ENCODE measurements around the gene RIN3. TPM values are rescaled to one million over a fixed set of nuclear protein-coding genes. Genes with fewer than 3 reads are reported as not detected.
"Not testable (repeated sequence)": the region's sequence is repeated elsewhere in the genome, so short reads cannot be mapped to it uniquely, and the experiment has no call there.

RIN3 gene
- total RNA-seq, 1 donor from 2014 or later: 2.9 TPM

- FAIRE-seq: no peak
- TF ChIP-seq CTCF (IDR thresholded peaks at IDR 0.05; ENCODE audit: insufficient read depth, low read length, severe bottlenecking): no peak
- DNase-seq (ENCODE audit: low read depth): no peak
- Histone ChIP-seq H3K36me3 (ENCODE audit: control insufficient read depth, insufficient read depth, low read length) (no peaks in the 10 kb centered on the region), H3K4me3 (ENCODE audit: low read depth, low read length) (no peak overlapping the region), H3K27me3 (ENCODE audit: control insufficient read depth, insufficient read depth, low read length) (no peaks in the 10 kb centered on the region)
Measured at GRCh38 chr14:92711976-92712653, 198.5 kb downstream of the RIN3 start.

- TF ChIP-seq CTCF (IDR thresholded peaks at IDR 0.05; ENCODE audit: insufficient read depth, low read length, severe bottlenecking): no peak
- FAIRE-seq: no peak
- H3K4me3 ChIP-seq (ENCODE audit: low read depth, low read length): no peak overlapping the region
- no peak for DNase-seq (ENCODE audit: low read depth)
- H3K36me3 ChIP-seq (ENCODE audit: control insufficient read depth, insufficient read depth, low read length): no peaks in the 10 kb centered on the region
- H3K27me3 ChIP-seq (ENCODE audit: control insufficient read depth, insufficient read depth, low read length): no peaks in the 10 kb centered on the region
Measured at GRCh38 chr14:92712654-92713051, 199.1 kb downstream of the RIN3 start.

- H3K4me3 ChIP-seq (ENCODE audit: low read depth, low read length); FAIRE-seq; H3K27me3 ChIP-seq (ENCODE audit: control insufficient read depth, insufficient read depth, low read length); H3K36me3 ChIP-seq (ENCODE audit: control insufficient read depth, insufficient read depth, low read length): not testable (repeated sequence)
- TF ChIP-seq CTCF (IDR thresholded peaks at IDR 0.05; ENCODE audit: insufficient read depth, low read length, severe bottlenecking): peak; percentile 75
- peak; percentile 53 for DNase-seq (ENCODE audit: low read depth)
Measured at GRCh38 chr14:92714739-92715307, 201.2 kb downstream of the RIN3 start.

- no peak for DNase-seq (ENCODE audit: low read depth)
- FAIRE-seq: no peak
- no peak for TF ChIP-seq CTCF (IDR thresholded peaks at IDR 0.05; ENCODE audit: insufficient read depth, low read length, severe bottlenecking)
- H3K36me3 ChIP-seq (ENCODE audit: control insufficient read depth, insufficient read depth, low read length): no peaks in the 10 kb centered on the region
- H3K4me3 ChIP-seq (ENCODE audit: low read depth, low read length): no peak overlapping the region
- H3K27me3 ChIP-seq (ENCODE audit: control insufficient read depth, insufficient read depth, low read length): no peaks in the 10 kb centered on the region
Measured at GRCh38 chr14:92716131-92716530, 202.6 kb downstream of the RIN3 start.

GRCh38 chr14:92717571-92718042 is 204.0 kb downstream of the RIN3 start:
- DNase-seq (ENCODE audit: low read depth) (no peak), FAIRE-seq (no peak)
- no peak for TF ChIP-seq CTCF (IDR thresholded peaks at IDR 0.05; ENCODE audit: insufficient read depth, low read length, severe bottlenecking)
- H3K36me3 ChIP-seq (ENCODE audit: control insufficient read depth, insufficient read depth, low read length): no peaks in the 10 kb centered on the region
- no peaks in the 10 kb centered on the region for H3K27me3 ChIP-seq (ENCODE audit: control insufficient read depth, insufficient read depth, low read length)
- H3K4me3 ChIP-seq (ENCODE audit: low read depth, low read length): no peak overlapping the region
